Stimulated activated CD4-positive, alpha-beta T cell treated with anti-CD3 and anti-CD28 coated beads, Interleukin-12 subunit alpha, Interleukin-12 subunit beta, amount 100 ng/mL, for 48 hours (primary cell): ENCODE results near the gene CSNK1G3.

Source experiments
- DNase-seq, 3 donors: peaks; one replicate each; pipeline ENCODE4 v3.0.0-alpha.2; 2020; ENCODE audit warnings: low read depth in 2 of 3, low spot score in 1 of 3

Gene CSNK1G3

GRCh38 chr5:123557907-123558306, 45.9 kb downstream of the CSNK1G3 start:
- no peak for DNase-seq

- no peak for DNase-seq
These were observed 46.9 kb downstream of the CSNK1G3 start for GRCh38 chr5:123558762-123559433.

DNA sequence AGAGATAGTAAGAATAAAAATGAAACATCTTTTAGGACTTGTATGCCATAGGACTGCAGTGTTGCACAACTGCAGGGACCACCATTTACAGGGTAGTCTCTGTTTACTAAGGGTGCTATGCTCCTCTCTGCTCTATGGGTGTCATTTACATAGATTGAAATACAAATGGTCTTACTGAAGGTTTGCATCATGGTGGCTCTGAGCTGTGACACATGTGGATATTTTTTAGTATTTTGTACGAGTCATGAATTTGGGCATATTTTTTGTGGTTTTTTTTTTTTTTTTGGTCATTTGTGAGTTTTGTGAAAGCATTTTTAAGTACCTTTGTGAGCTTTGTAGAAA, 47.4 kb downstream of the CSNK1G3 start:
- DNase-seq, result no peak

- no peak for DNase-seq
These were observed 49.3 kb downstream of the CSNK1G3 start for GRCh38 chr5:123561230-123561629.

DNA sequence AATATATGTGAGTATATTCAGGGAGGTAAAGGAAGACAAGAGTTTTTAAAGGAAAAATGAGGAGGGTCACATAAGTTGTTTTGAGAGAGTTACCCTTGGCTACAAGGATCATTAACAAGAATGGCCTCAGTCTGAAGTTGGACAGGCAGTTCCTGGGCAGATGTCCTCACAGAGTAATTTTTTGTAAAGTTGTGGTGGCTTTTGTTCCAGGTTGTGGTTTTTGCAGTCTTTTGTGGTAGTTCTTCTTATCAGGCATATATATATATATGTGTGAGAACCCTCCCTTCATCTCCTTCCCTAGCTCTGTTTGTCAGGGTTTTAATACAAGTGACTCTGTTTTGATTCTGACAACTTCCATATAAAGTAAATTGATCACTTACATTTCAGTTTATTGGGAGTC, 60.0 kb downstream of the CSNK1G3 start:
- DNase-seq, result no peak

DNA sequence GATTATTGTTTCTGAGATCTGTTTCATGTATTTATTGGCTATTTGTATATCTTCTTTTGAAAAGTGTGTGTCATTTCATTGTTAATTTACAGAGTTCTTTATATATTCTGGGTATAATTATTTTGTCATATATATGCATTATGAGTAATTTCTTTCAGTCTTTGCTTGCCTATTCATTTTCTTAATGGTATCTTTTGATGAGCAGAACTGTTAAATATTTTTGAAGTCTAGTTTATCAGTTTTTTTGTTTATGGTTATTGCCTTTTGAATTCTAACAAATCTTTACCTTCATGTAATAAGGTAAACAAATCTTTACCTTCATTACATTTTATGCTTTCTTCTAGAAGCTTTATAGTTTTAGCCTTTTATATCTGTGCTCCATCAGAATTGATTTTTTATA, 66.4 kb downstream of the CSNK1G3 start:
- no peak for DNase-seq

- DNase-seq, result no peak
These were observed 67.4 kb downstream of the CSNK1G3 start for GRCh38 chr5:123579410-123579809.

- DNase-seq, result no peak
These were observed 70.7 kb downstream of the CSNK1G3 start for GRCh38 chr5:123582550-123583285.

DNA sequence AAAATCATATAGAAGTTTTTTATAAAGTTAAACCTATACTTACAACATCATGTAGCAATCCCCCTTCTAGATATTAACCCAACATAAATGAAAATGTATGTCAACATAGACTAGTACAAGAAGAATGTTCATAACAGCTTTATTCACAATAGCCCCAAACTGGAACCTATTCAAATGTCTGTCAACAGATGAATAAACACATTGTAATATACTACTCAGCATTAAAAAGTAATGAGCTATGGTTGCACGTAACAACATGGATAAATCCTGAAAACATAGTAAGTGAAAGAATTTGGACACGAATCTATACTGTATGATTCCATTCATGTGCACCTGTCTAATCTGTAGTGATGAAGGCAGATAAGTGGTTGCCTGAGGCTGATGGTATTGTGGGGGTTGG, 73.9 kb downstream of the CSNK1G3 start:
- DNase-seq, result no peak

DNA sequence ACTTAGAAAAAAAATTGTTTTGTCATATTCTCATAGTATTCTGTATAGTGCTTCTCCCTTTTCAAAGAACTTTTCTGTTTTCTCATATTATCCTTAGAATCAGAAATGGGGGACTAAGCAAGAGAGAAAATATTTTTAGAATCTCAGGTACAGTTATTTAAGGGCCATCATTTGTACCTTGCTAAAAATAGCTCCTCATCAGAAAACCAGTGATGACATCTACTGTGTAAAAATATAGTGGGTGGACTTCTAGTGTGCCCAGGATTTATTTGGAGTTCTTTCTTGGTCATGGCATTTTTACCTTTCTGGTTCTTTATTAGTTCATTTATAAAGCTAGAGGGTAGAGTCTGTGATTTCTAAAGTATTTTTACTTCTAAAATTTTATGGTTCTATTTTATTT, 82.5 kb downstream of the CSNK1G3 start:
- DNase-seq, result no peak

GRCh38 chr5:123597018-123597417, 85.0 kb downstream of the CSNK1G3 start:
- no peak for DNase-seq

- no peak for DNase-seq
These were observed 86.2 kb downstream of the CSNK1G3 start for GRCh38 chr5:123598028-123598689.

- no peak for DNase-seq
These were observed 87.2 kb downstream of the CSNK1G3 start for GRCh38 chr5:123599171-123599570.

GRCh38 chr5:123601610-123602009, 89.6 kb downstream of the CSNK1G3 start:
- no peak for DNase-seq

DNA sequence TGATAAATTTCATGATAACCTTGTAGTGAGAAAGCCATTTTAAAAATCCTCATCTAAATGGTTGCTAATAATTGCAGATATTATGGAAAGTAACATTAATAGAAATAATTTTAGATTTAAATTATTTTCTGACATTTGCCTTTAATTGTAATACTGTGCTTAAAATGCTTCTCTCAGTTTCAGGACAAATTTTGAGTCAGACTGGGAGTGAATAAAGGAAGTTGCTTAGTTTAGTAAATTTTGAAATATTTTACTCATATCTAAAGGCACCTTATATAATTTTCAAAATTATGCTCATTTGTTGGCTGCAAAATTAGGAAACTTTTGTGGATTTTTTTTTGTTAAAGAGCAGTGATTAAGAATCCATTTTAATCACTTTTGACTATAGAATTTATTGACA, 93.8 kb downstream of the CSNK1G3 start:
- no peak for DNase-seq

- DNase-seq, result no peak
These were observed 98.2 kb downstream of the CSNK1G3 start for GRCh38 chr5:123610209-123610608.

- DNase-seq, result peak in 1 of 3 donors; percentile 27
These were observed 98.9 kb downstream of the CSNK1G3 start for GRCh38 chr5:123610665-123611405.

- no peak for DNase-seq
These were observed 99.4 kb downstream of the CSNK1G3 start for GRCh38 chr5:123611406-123611709.

DNA sequence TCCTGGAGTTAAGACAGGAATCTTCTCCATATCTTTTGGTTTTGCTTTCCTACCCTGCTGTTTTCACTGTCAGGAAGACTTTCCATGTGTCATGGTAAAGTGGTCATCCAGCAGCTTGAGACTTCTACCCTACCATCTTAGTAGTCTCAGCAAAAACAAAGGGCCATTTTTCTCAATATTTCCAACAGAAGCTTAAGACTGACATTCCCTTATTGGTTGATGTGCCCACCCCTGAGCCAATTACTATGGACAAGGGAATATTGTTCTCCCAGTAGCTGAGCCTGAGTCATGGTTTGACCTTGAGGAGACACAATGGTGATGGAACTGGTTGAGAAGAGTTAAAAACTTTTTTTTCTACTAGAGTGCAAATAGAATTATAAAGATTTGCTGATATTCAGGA, 105.6 kb downstream of the CSNK1G3 start:
- no peak for DNase-seq

GRCh38 chr5:123626051-123626450, 114.1 kb downstream of the CSNK1G3 start:
- no peak for DNase-seq

- no peak for DNase-seq
These were observed 117.0 kb downstream of the CSNK1G3 start for GRCh38 chr5:123628860-123629544.
